HCT116 (cell line): ENCODE measurements around the gene GRIN3A. TPM values are rescaled to one million over a fixed set of nuclear protein-coding genes. Genes with fewer than 3 reads are reported as not detected.
"Not testable (repeated sequence)": the region's sequence is repeated elsewhere in the genome, so short reads cannot be mapped to it uniquely, and the experiment has no call there.

ENCODE experiments used
- ATAC-seq: fragments of 200-7000 bp; cut with Tn5 transposase; 2 replicates; pipeline ENCODE4 v1.9.1; 2020; ENCODE audit warnings: mild to moderate bottlenecking, moderate library complexity
- BruUV-seq: library from RNA; stranded (reverse); fragments of 400-500 nt; replicated peaks from 2 replicates; lab custom pipeline; 2021; lab: Mats Ljungman, UMichigan
- CTCF ChIA-PET: fragments of 300-600 bp; sonication (Branson Sonifier 250); formaldehyde crosslinking; loops from one replicate; lab custom pipeline; 2021; ENCODE audit warnings: antibody characterized with exemption; lab: Charles Lee
- POLR2A ChIA-PET: fragments of 300-600, 350-600 bp; sonication (Branson Sonifier 250); formaldehyde crosslinking; loops from one replicate; lab custom pipeline; 2021; ENCODE audit warnings: antibody characterized with exemption; lab: Charles Lee
- RAD21 ChIA-PET, 2 experiments: fragments of 300-600 bp; sonication (Branson Sonifier 250); formaldehyde crosslinking; loops; one replicate each; lab custom pipeline; 2023; ENCODE audit warnings: low total read pairs in 2 of 2; ENCODE audit not compliant: uncharacterized antibody in 2 of 2, unreplicated experiment in 2 of 2, low non-redundant PET in 1 of 2; lab: Charles Lee
- DNase-seq: peaks from one replicate; pipeline ENCODE4 v3.0.0-alpha.2; 2010; ENCODE audit warnings: low read depth, low spot score
- H2AFZ ChIP-seq: fragments of 200-600 bp; shearing (Covaris generic), sonication (generic); 2 replicates; pipeline ENCODE4 v1.6.1; 2017; ENCODE audit warnings: low read depth, mixed run types, mixed read lengths, antibody characterized with exemption, low read length; ENCODE audit not compliant: poor library complexity, severe bottlenecking
- H3K27ac ChIP-seq: 2 replicates; pipeline ENCODE4 v1.5.1; 2012; ENCODE audit warnings: low read depth, low read length
- H3K27me3 ChIP-seq: fragments of 200-600 bp; sonication (generic); 2 replicates; pipeline ENCODE4 v1.6.1; 2016; ENCODE audit warnings: mixed run types, low read length, mixed read lengths; ENCODE audit not compliant: insufficient read depth
- H3K36me3 ChIP-seq, 2 experiments: fragments of 200-500 bp in 1 of 2; fragments of 200-600 bp in 1 of 2; sonication (Bioruptor generic) in 1 of 2; sonication (generic) in 1 of 2; 2 replicates each; pipeline versions ENCODE4 v1.5.1 to v1.6.1; 2014 to 2016; ENCODE audit warnings: low read length in 2 of 2, inconsistent platforms in 1 of 2, mixed read lengths in 1 of 2, mixed run types in 1 of 2; ENCODE audit not compliant: insufficient read depth in 2 of 2, control insufficient read depth in 1 of 2
- H3K4me1 ChIP-seq, 2 experiments: fragments of 200-600 bp in 1 of 2; sonication (generic) in 1 of 2; 2 replicates each; pipeline versions ENCODE4 v1.5.1 to v1.6.1; 2012 to 2017; ENCODE audit warnings: low read length in 2 of 2, inconsistent platforms in 1 of 2, mild to moderate bottlenecking in 1 of 2, mixed read lengths in 1 of 2, mixed run types in 1 of 2, moderate library complexity in 1 of 2; ENCODE audit not compliant: insufficient read depth in 2 of 2, control insufficient read depth in 1 of 2
- H3K4me2 ChIP-seq: fragments of 200-600 bp; sonication (generic); 2 replicates; pipeline ENCODE4 v1.6.1; 2017; ENCODE audit warnings: mixed run types, low read length, mixed read lengths
- H3K4me3 ChIP-seq, 2 experiments: fragments of 200-600 bp in 1 of 2; sonication (generic) in 1 of 2; replicated peaks in 1 of 2; 2 replicates each; pipeline ENCODE4 v1.5.1; 2011 to 2016; ENCODE audit warnings: low read length in 2 of 2, control low read depth in 1 of 2, low read depth in 1 of 2, mild to moderate bottlenecking in 1 of 2, mixed read lengths in 1 of 2, mixed run types in 1 of 2
- H3K79me2 ChIP-seq: fragments of 200-600 bp; sonication (generic); 2 replicates; pipeline ENCODE4 v1.6.1; 2017; ENCODE audit warnings: mild to moderate bottlenecking, mixed run types, low read length, moderate library complexity, mixed read lengths; ENCODE audit not compliant: insufficient read depth
- H3K9ac ChIP-seq: fragments of 200-600 bp; sonication (generic); 2 replicates; pipeline ENCODE4 v1.6.1; 2016; ENCODE audit warnings: low read length, mixed read lengths
- H3K9me2 ChIP-seq: fragments of 200-600 bp; sonication (generic), shearing (Covaris generic); 2 replicates; pipeline ENCODE4 v1.6.1; 2017; ENCODE audit warnings: mixed run types, mild to moderate bottlenecking, moderate library complexity; ENCODE audit not compliant: insufficient read depth
- H3K9me3 ChIP-seq, 2 experiments: fragments of 200-500 bp in 1 of 2; fragments of 200-600 bp in 1 of 2; sonication (Bioruptor generic) in 1 of 2; sonication (generic) in 1 of 2; 2 replicates each; pipeline ENCODE4 v1.6.1; 2014 to 2017; ENCODE audit warnings: low read length in 2 of 2, mixed read lengths in 2 of 2, inconsistent platforms in 1 of 2, low read depth in 1 of 2, mild to moderate bottlenecking in 1 of 2, mixed run types in 1 of 2, moderate library complexity in 1 of 2; ENCODE audit not compliant: control insufficient read depth in 1 of 2, insufficient read depth in 1 of 2
- H4K20me1 ChIP-seq: fragments of 200-600 bp; sonication (generic), shearing (Covaris generic); 2 replicates; pipeline ENCODE4 v1.6.1; 2017; ENCODE audit warnings: mixed run types, mild to moderate bottlenecking, moderate library complexity; ENCODE audit not compliant: insufficient read depth
- FOSL1 ChIP-seq: IDR thresholded peaks from 2 replicates; pipeline ENCODE4 v1.6.1; 2012; ENCODE audit warnings: low read depth
- JUND ChIP-seq: IDR thresholded peaks from 2 replicates; pipeline ENCODE4 v1.6.1; 2012
- ZFX ChIP-seq: fragments of 450-650 bp; IDR thresholded peaks from 2 replicates; pipeline ENCODE4 v1.6.1; 2017
- intact Hi-C: fragments of 100-400 bp; cut with micrococcal nuclease; formaldehyde crosslinking; loops from 2 replicates; pipeline ENCODE4 v1.10.0; 2022
- total RNA-seq: library from RNA; stranded (reverse); gene quantifications from one replicate; pipeline ENCODE4 v1.2.1, GENCODE V29; 2021; ENCODE audit not compliant: unreplicated experiment
- TF ChIP-seq, protein P1 (sequence below): IDR thresholded peaks from 2 replicates; pipeline ENCODE4 v1.6.1; 2011; ENCODE audit warnings: mild to moderate bottlenecking, low read length, moderate library complexity; ENCODE audit not compliant: insufficient replicate concordance; ENCODE audit errors: extremely low read depth

GRIN3A gene
- total RNA-seq, 1 experiment from 2014 or later, result not detected

DNA sequence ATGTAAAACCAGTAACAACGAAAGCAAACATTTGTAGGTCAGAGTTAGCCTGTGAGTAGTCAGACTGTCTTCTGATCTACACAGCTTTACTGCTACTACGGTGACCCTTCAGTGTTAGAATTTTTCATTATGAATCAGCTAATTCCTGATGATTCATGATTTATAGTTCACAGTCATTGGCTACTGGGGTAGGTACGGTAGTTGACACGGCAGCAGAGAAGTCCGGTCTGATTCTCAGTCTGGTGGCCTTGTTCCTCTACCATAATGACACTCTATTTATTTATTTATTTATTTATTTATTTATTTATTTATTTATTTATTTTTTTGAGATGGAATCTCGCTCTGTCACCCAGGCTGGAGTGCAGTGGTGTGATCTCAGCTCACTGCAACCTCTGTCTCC is 148.4 kb downstream of the GRIN3A start:
- H3K36me3 ChIP-seq, H3K79me2 ChIP-seq, H2AFZ ChIP-seq, BruUV-seq, H4K20me1 ChIP-seq, H3K4me3 ChIP-seq, intact Hi-C loops, H3K9me2 ChIP-seq, H3K9me3 ChIP-seq, H3K27ac ChIP-seq, POLR2A ChIA-PET, H3K27me3 ChIP-seq, CTCF ChIA-PET, H3K9ac ChIP-seq, RAD21 ChIA-PET: not testable (repeated sequence)
- ATAC-seq (peak; percentile 82), DNase-seq (peak; percentile 27)
- TF ChIP-seq JUND (peak; percentile 18; the same call in 1 of the 2 replicates), FOSL1 (peak; percentile 35; the same call in 1 of the 2 replicates)
- Histone ChIP-seq H3K4me1 (peaks cover 0 to 12% of the 10 kb centered on the region in 2 experiments; a peak in 2 of 4 replicates), H3K4me2 (peak overlapping the region; percentile 25; the same call in 1 of the 2 replicates)

GRCh38 chr9:101587332-101588043 is 151.0 kb downstream of the GRIN3A start:
- Histone ChIP-seq H3K27ac (no peak overlapping the region), H3K79me2 (no peaks in the 10 kb centered on the region), H3K36me3 (no peaks in the 10 kb centered on the region), H3K4me1 (peaks cover 0 to 12% of the 10 kb centered on the region in 2 experiments; a peak in 2 of 4 replicates), H3K4me2 (no peak overlapping the region), H2AFZ (peak overlapping the region; percentile 61), H3K4me3 (no peak overlapping the region), H3K27me3 (no peaks in the 10 kb centered on the region), H3K9ac (no peak overlapping the region), H3K9me2 (no peaks in the 10 kb centered on the region), H4K20me1 (no peaks in the 10 kb centered on the region), H3K9me3 (no peaks in the 10 kb centered on the region)
- ChIA-PET CTCF (interaction anchor here (1.0 kb wide), 1 partner anchor 14 kb away, joined by 6 read pairs; no protein-coding TSS in a partner anchor), POLR2A (no interaction called here), RAD21 (no interaction called here)
- intact Hi-C loops, result no loop called here
- no TSS peak for BruUV-seq
- DNase-seq (no peak), ATAC-seq (no peak)
- TF ChIP-seq, protein P1, sequence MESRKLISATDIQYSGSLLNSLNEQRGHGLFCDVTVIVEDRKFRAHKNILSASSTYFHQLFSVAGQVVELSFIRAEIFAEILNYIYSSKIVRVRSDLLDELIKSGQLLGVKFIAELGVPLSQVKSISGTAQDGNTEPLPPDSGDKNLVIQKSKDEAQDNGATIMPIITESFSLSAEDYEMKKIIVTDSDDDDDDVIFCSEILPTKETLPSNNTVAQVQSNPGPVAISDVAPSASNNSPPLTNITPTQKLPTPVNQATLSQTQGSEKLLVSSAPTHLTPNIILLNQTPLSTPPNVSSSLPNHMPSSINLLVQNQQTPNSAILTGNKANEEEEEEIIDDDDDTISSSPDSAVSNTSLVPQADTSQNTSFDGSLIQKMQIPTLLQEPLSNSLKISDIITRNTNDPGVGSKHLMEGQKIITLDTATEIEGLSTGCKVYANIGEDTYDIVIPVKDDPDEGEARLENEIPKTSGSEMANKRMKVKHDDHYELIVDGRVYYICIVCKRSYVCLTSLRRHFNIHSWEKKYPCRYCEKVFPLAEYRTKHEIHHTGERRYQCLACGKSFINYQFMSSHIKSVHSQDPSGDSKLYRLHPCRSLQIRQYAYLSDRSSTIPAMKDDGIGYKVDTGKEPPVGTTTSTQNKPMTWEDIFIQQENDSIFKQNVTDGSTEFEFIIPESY, result no peak
- TF ChIP-seq ZFX, result no peak
